ENCODE results near the gene RNF222.

RNF222 gene

GRCh38 chr17:8393470-8394231 lies 4.0 kb downstream of the RNF222 start:
- Histone ChIP-seq H3K27me3 (ENCODE audit: control insufficient read depth, insufficient read depth, low read length) (peaks cover 26% of the 10 kb centered on the region; the same call in 1 of the 2 replicates), H3K4me1 (ENCODE audit: control insufficient read depth, insufficient read depth, low read length) (peaks cover 18% of the 10 kb centered on the region), H3K36me3 (ENCODE audit: control insufficient read depth, insufficient read depth, low read length) (no peaks in the 10 kb centered on the region), H3K9me3 (ENCODE audit: control insufficient read depth, insufficient read depth, low read depth, low read length) (no peaks in the 10 kb centered on the region), H3K27ac (ENCODE audit: low read depth, low read length) (no peak overlapping the region), H3K4me3 (ENCODE audit: low read depth, low read length) (no peak overlapping the region), H3K9ac (ENCODE audit: low read length) (no peak overlapping the region)

- H3K27ac ChIP-seq (ENCODE audit: low read depth, low read length) = no peak overlapping the region
These were observed 4.8 kb downstream of the RNF222 start for GRCh38 chr17:8392674-8393469.

GRCh38 chr17:8392274-8392673 lies 5.4 kb downstream of the RNF222 start:
- H3K27me3 ChIP-seq (ENCODE audit: control insufficient read depth, insufficient read depth, low read length) = peaks cover 17% of the 10 kb centered on the region; the same call in 1 of the 2 replicates
- H3K9me3 ChIP-seq (ENCODE audit: control insufficient read depth, insufficient read depth, low read depth, low read length) = no peaks in the 10 kb centered on the region
- H3K9ac ChIP-seq (ENCODE audit: low read length) = no peak overlapping the region
- H3K4me1 ChIP-seq (ENCODE audit: control insufficient read depth, insufficient read depth, low read length) = peaks cover 18% of the 10 kb centered on the region
- H3K36me3 ChIP-seq (ENCODE audit: control insufficient read depth, insufficient read depth, low read length) = no peaks in the 10 kb centered on the region
- H3K4me3 ChIP-seq (ENCODE audit: low read depth, low read length) = no peak overlapping the region
- H3K27ac ChIP-seq (ENCODE audit: low read depth, low read length) = no peak overlapping the region

More at GRCh38 chr17:8392674-8393469, 4.8 kb downstream of the RNF222 start:
- Histone ChIP-seq H3K9me3 (ENCODE audit: control insufficient read depth, insufficient read depth, low read depth, low read length) (no peaks in the 10 kb centered on the region), H3K9ac (ENCODE audit: low read length) (no peak overlapping the region), H3K4me1 (ENCODE audit: control insufficient read depth, insufficient read depth, low read length) (peaks cover 18% of the 10 kb centered on the region), H3K36me3 (ENCODE audit: control insufficient read depth, insufficient read depth, low read length) (no peaks in the 10 kb centered on the region), H3K27me3 (ENCODE audit: control insufficient read depth, insufficient read depth, low read length) (peaks cover 23% of the 10 kb centered on the region; the same call in 1 of the 2 replicates), H3K4me3 (ENCODE audit: low read depth, low read length) (no peak overlapping the region)

GRCh38 chr17:8391711-8392110 lies 5.9 kb downstream of the RNF222 start:
- Histone ChIP-seq H3K4me3 (ENCODE audit: low read depth, low read length) (no peak overlapping the region), H3K4me1 (ENCODE audit: control insufficient read depth, insufficient read depth, low read length) (peaks cover 18% of the 10 kb centered on the region), H3K9ac (ENCODE audit: low read length) (no peak overlapping the region), H3K9me3 (ENCODE audit: control insufficient read depth, insufficient read depth, low read depth, low read length) (no peaks in the 10 kb centered on the region), H3K27me3 (ENCODE audit: control insufficient read depth, insufficient read depth, low read length) (peaks cover 13% of the 10 kb centered on the region; the same call in 1 of the 2 replicates), H3K36me3 (ENCODE audit: control insufficient read depth, insufficient read depth, low read length) (no peaks in the 10 kb centered on the region), H3K27ac (ENCODE audit: low read depth, low read length) (no peak overlapping the region)

GRCh38 chr17:8387914-8388651 lies 9.5 kb downstream of the RNF222 start:
- Histone ChIP-seq H3K9ac (ENCODE audit: low read length) (no peak overlapping the region), H3K27ac (ENCODE audit: low read depth, low read length) (no peak overlapping the region), H3K9me3 (ENCODE audit: control insufficient read depth, insufficient read depth, low read depth, low read length) (no peaks in the 10 kb centered on the region), H3K27me3 (ENCODE audit: control insufficient read depth, insufficient read depth, low read length) (no peaks in the 10 kb centered on the region), H3K4me1 (ENCODE audit: control insufficient read depth, insufficient read depth, low read length) (peaks cover 24% of the 10 kb centered on the region), H3K36me3 (ENCODE audit: control insufficient read depth, insufficient read depth, low read length) (no peaks in the 10 kb centered on the region), H3K4me3 (ENCODE audit: low read depth, low read length) (no peak overlapping the region)

GRCh38 chr17:8386841-8387240 lies 10.8 kb downstream of the RNF222 start:
- Histone ChIP-seq H3K27me3 (ENCODE audit: control insufficient read depth, insufficient read depth, low read length) (no peaks in the 10 kb centered on the region), H3K27ac (ENCODE audit: low read depth, low read length) (no peak overlapping the region), H3K9me3 (ENCODE audit: control insufficient read depth, insufficient read depth, low read depth, low read length) (no peaks in the 10 kb centered on the region), H3K4me1 (ENCODE audit: control insufficient read depth, insufficient read depth, low read length) (peaks cover 19% of the 10 kb centered on the region), H3K36me3 (ENCODE audit: control insufficient read depth, insufficient read depth, low read length) (peaks cover 7% of the 10 kb centered on the region), H3K4me3 (ENCODE audit: low read depth, low read length) (no peak overlapping the region), H3K9ac (ENCODE audit: low read length) (no peak overlapping the region)

GRCh38 chr17:8384801-8385378 lies 12.7 kb downstream of the RNF222 start:
- Histone ChIP-seq H3K36me3 (ENCODE audit: control insufficient read depth, insufficient read depth, low read length) (peaks cover 27% of the 10 kb centered on the region), H3K9me3 (ENCODE audit: control insufficient read depth, insufficient read depth, low read depth, low read length) (no peaks in the 10 kb centered on the region), H3K27ac (ENCODE audit: low read depth, low read length) (peak overlapping the region; percentile 19; the same call in 1 of the 2 replicates), H3K27me3 (ENCODE audit: control insufficient read depth, insufficient read depth, low read length) (no peaks in the 10 kb centered on the region), H3K4me3 (ENCODE audit: low read depth, low read length) (peak overlapping the region; percentile 85; the same call in 1 of the 2 replicates), H3K9ac (ENCODE audit: low read length) (peak overlapping the region; percentile 38), H3K4me1 (ENCODE audit: control insufficient read depth, insufficient read depth, low read length) (peaks cover 26% of the 10 kb centered on the region)

GRCh38 chr17:8383143-8383822 lies 14.3 kb downstream of the RNF222 start, which contains the start of gene RPL26:
Gene RPL26, minus strand, starts transcription at chr17:8383193. Its CDS starts 883 bp downstream, at chr17:8382310.
- no peaks in the 10 kb centered on the region for H3K9me3 ChIP-seq (ENCODE audit: control insufficient read depth, insufficient read depth, low read depth, low read length)
- H3K4me3 ChIP-seq (ENCODE audit: low read depth, low read length) = peak within 1 kb of the TSS; percentile 85
- peak within 1 kb of the TSS; percentile 96 for H3K9ac ChIP-seq (ENCODE audit: low read length)
- peak within 1 kb of the TSS; percentile 91 for H3K27ac ChIP-seq (ENCODE audit: low read depth, low read length)
- H3K27me3 ChIP-seq (ENCODE audit: control insufficient read depth, insufficient read depth, low read length) = no peaks in the 10 kb centered on the region
- H3K36me3 ChIP-seq (ENCODE audit: control insufficient read depth, insufficient read depth, low read length) = peaks cover 43% of the 10 kb centered on the region
- peaks cover 26% of the 10 kb centered on the region for H3K4me1 ChIP-seq (ENCODE audit: control insufficient read depth, insufficient read depth, low read length)

GRCh38 chr17:8382880-8383142 lies 14.8 kb downstream of the RNF222 start:
- Histone ChIP-seq H3K27ac (ENCODE audit: low read depth, low read length) (peak overlapping the region; percentile 91), H3K27me3 (ENCODE audit: control insufficient read depth, insufficient read depth, low read length) (no peaks in the 10 kb centered on the region), H3K4me3 (ENCODE audit: low read depth, low read length) (peak overlapping the region; percentile 85), H3K4me1 (ENCODE audit: control insufficient read depth, insufficient read depth, low read length) (peaks cover 26% of the 10 kb centered on the region), H3K9me3 (ENCODE audit: control insufficient read depth, insufficient read depth, low read depth, low read length) (no peaks in the 10 kb centered on the region), H3K9ac (ENCODE audit: low read length) (peak overlapping the region; percentile 96), H3K36me3 (ENCODE audit: control insufficient read depth, insufficient read depth, low read length) (peaks cover 47% of the 10 kb centered on the region)
